KOPT-K1 (cell line): ENCODE measurements around the gene PKD2.

Experiments used
- H3K27ac ChIP-seq: fragments of 200-600 bp; sonication (generic); 2 replicates; pipeline ENCODE4 v1.5.1; 2016; ENCODE audit warnings: antibody characterized with exemption, mild to moderate bottlenecking, low read depth, low read length; ENCODE audit not compliant: poor library complexity, severe bottlenecking
- H3K36me3 ChIP-seq: fragments of 200-600 bp; sonication (generic); 2 replicates; pipeline ENCODE4 v1.5.1; 2017; ENCODE audit warnings: antibody characterized with exemption, mild to moderate bottlenecking, low read length, moderate library complexity; ENCODE audit not compliant: insufficient read depth
- H3K9me3 ChIP-seq: fragments of 200-600 bp; sonication (generic); 2 replicates; pipeline ENCODE4 v1.5.1; 2017; ENCODE audit warnings: antibody characterized with exemption, low read length, mild to moderate bottlenecking; ENCODE audit not compliant: insufficient read depth, poor library complexity, severe bottlenecking

PKD2 gene

GRCh38 chr4:88062311-88062710 lies 54.9 kb downstream of the PKD2 start:
- no peak overlapping the region for H3K27ac ChIP-seq
- H3K9me3 ChIP-seq, result no peaks in the 10 kb centered on the region
- peaks cover 79% of the 10 kb centered on the region for H3K36me3 ChIP-seq

- Histone ChIP-seq H3K27ac (no peak overlapping the region), H3K36me3 (peaks cover 79% of the 10 kb centered on the region), H3K9me3 (peaks cover 2% of the 10 kb centered on the region)
These were observed 55.4 kb downstream of the PKD2 start for GRCh38 chr4:88062843-88063242.

- Histone ChIP-seq H3K36me3 (peaks cover 82% of the 10 kb centered on the region), H3K27ac (no peak overlapping the region), H3K9me3 (peaks cover 11% of the 10 kb centered on the region)
These were observed 56.3 kb downstream of the PKD2 start for GRCh38 chr4:88063634-88064296.

GRCh38 chr4:88064410-88064809 lies 57.0 kb downstream of the PKD2 start:
- peaks cover 80% of the 10 kb centered on the region for H3K36me3 ChIP-seq
- H3K9me3 ChIP-seq, result peaks cover 13% of the 10 kb centered on the region
- no peak overlapping the region for H3K27ac ChIP-seq

- Histone ChIP-seq H3K27ac (no peak overlapping the region), H3K9me3 (peaks cover 28% of the 10 kb centered on the region), H3K36me3 (peaks cover 82% of the 10 kb centered on the region)
These were observed 62.6 kb downstream of the PKD2 start for GRCh38 chr4:88070031-88070430.

DNA sequence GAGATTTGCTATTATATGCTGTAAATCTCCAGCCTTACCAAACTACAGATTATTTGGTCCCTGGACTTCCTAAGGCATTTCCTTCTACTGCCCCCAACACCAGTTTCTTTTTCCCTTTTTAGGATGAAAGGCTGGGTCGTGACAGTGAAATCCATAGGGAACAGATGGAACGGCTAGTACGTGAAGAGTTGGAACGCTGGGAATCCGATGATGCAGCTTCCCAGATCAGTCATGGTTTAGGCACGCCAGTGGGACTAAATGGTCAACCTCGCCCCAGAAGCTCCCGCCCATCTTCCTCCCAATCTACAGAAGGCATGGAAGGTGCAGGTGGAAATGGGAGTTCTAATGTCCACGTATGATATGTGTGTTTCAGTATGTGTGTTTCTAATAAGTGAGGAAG lies 67.9 kb downstream of the PKD2 start:
- Histone ChIP-seq H3K9me3 (peaks cover 15% of the 10 kb centered on the region), H3K36me3 (peaks cover 73% of the 10 kb centered on the region), H3K27ac (no peak overlapping the region)

DNA sequence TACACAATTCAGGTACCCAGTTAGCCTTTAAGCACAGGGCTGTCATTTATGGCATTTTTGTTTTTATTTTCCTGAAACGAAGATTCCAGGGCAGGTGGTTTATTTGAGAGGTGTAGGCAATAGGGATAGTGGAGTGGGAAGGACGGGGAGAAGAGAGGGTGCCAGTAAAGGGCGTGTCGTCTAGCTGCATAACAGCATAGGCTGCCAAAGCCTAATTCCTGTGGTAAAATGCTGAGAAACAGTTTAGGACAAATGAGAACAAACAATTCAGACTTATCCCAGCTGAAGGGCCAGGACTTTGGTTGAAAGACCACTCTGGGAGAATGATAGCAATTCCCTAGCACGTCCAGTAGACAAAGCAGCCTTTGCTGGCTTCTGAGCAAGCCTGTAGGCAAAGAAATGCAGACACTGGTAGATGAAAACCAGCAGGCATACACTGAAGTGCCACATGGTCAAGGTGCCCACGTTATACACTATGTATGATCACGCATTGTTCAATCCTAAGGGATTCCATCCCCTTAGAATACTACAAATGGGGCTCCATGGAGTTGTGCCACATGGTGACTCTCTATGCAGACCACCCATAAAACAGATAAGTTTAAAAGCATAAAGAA lies 70.6 kb downstream of the PKD2 start:
- Histone ChIP-seq H3K9me3 (no peaks in the 10 kb centered on the region), H3K27ac (no peak overlapping the region), H3K36me3 (peaks cover 48% of the 10 kb centered on the region)

DNA sequence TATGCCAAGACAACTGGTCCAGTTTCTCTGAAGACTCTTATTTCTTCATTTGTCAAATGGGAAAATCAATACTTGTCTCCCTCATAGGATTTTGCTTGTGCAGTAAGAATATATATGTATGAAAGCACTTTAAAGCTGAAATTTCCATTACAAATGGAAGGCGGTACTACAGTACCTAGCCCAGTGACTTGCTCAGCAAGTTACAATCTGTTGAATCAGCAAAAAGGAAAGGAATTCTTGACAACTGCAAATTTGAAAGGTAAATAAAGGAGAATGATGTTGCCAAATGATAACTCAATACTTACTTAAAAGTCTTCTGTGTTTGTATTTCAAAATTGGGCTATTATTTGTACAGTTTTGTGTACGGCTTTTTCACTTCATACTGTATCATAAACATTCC lies 71.1 kb downstream of the PKD2 start:
- Histone ChIP-seq H3K9me3 (no peaks in the 10 kb centered on the region), H3K27ac (no peak overlapping the region), H3K36me3 (peaks cover 43% of the 10 kb centered on the region)

- Histone ChIP-seq H3K27ac (no peak overlapping the region), H3K9me3 (no peaks in the 10 kb centered on the region), H3K36me3 (peaks cover 26% of the 10 kb centered on the region)
These were observed 73.2 kb downstream of the PKD2 start for GRCh38 chr4:88080626-88081025.

- Histone ChIP-seq H3K27ac (no peak overlapping the region), H3K9me3 (no peaks in the 10 kb centered on the region), H3K36me3 (no peaks in the 10 kb centered on the region)
These were observed 79.6 kb downstream of the PKD2 start for GRCh38 chr4:88087004-88087403.

- Histone ChIP-seq H3K9me3 (no peaks in the 10 kb centered on the region), H3K27ac (no peak overlapping the region), H3K36me3 (no peaks in the 10 kb centered on the region)
These were observed 83.5 kb downstream of the PKD2 start for GRCh38 chr4:88090898-88091297.

GRCh38 chr4:88091378-88091777 lies 83.9 kb downstream of the PKD2 start:
- H3K9me3 ChIP-seq, result no peaks in the 10 kb centered on the region
- H3K27ac ChIP-seq, result no peak overlapping the region
- no peaks in the 10 kb centered on the region for H3K36me3 ChIP-seq

DNA sequence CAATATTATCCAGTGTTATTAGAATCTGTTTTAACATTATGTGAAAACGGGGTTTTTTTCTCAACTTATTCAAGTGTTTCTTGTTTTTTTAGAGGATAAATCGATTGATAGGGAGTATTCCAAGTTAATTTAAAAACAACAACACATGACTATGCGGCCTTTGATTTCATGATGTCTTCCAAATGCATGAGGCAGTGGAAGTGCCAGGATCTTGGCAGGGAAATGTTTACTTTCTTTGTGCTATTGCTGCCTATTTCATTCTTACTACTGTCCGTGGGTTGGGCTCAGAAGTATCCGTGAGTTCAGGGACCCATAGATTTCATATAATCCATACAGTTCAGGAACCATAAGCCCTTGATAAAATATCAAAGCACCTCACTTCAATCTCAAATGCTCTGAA lies 86.4 kb downstream of the PKD2 start:
- Histone ChIP-seq H3K9me3 (no peaks in the 10 kb centered on the region), H3K27ac (no peak overlapping the region), H3K36me3 (no peaks in the 10 kb centered on the region)

GRCh38 chr4:88097301-88097700 lies 89.9 kb downstream of the PKD2 start:
- H3K36me3 ChIP-seq, result no peaks in the 10 kb centered on the region
- no peaks in the 10 kb centered on the region for H3K9me3 ChIP-seq
- H3K27ac ChIP-seq, result no peak overlapping the region

- no peak overlapping the region for H3K27ac ChIP-seq
- no peaks in the 10 kb centered on the region for H3K9me3 ChIP-seq
- no peaks in the 10 kb centered on the region for H3K36me3 ChIP-seq
These were observed 90.3 kb downstream of the PKD2 start for GRCh38 chr4:88097781-88098180.
